NT2/D1 (cell line): ENCODE measurements around the gene ITGB1BP2.
"Not testable (repeated sequence)": the region's sequence is repeated elsewhere in the genome, so short reads cannot be mapped to it uniquely, and the experiment has no call there.

Experiments
- DNase-seq: peaks from one replicate; pipeline ENCODE4 v3.0.0-alpha.2; 2011; ENCODE audit warnings: low read depth, low spot score
- H3K27me3 ChIP-seq: 2 replicates; pipeline ENCODE4 v1.6.0; 2011; ENCODE audit warnings: mild to moderate bottlenecking; ENCODE audit not compliant: insufficient read length, insufficient read depth
- H3K36me3 ChIP-seq: 2 replicates; pipeline ENCODE4 v1.6.1; 2011; ENCODE audit warnings: mild to moderate bottlenecking, low read length, mixed read lengths; ENCODE audit not compliant: insufficient read depth, insufficient read length
- H3K4me1 ChIP-seq: 2 replicates; pipeline ENCODE4 v1.5.1; 2011; ENCODE audit not compliant: insufficient read depth, insufficient read length
- H3K4me3 ChIP-seq: 2 replicates; pipeline ENCODE4 v1.5.1; 2011; ENCODE audit warnings: low read depth; ENCODE audit not compliant: insufficient read length
- H3K9ac ChIP-seq: 2 replicates; pipeline ENCODE4 v1.6.0; 2011; ENCODE audit warnings: low read depth; ENCODE audit not compliant: insufficient read length
- H3K9me3 ChIP-seq: 2 replicates; pipeline ENCODE4 v1.5.1; 2011; ENCODE audit warnings: mild to moderate bottlenecking, low read length; ENCODE audit not compliant: insufficient read depth
- SUZ12 ChIP-seq: IDR thresholded peaks from 2 replicates; pipeline ENCODE4 v1.6.1; 2011; ENCODE audit not compliant: insufficient read length, insufficient read depth; ENCODE audit errors: extremely low read depth
- YY1 ChIP-seq: IDR thresholded peaks from 2 replicates; pipeline ENCODE4 v1.6.1; 2011; ENCODE audit not compliant: insufficient read length, insufficient read depth
- ZNF274 ChIP-seq: IDR thresholded peaks from 2 replicates; pipeline ENCODE4 v1.6.1; 2011; ENCODE audit warnings: mild to moderate bottlenecking, low read depth, low read length

The ITGB1BP2 gene

GRCh38 chrX:71315917-71316316, 14.4 kb downstream of the ITGB1BP2 start:
- DNase-seq: no peak

GRCh38 chrX:71316959-71317358, 15.4 kb downstream of the ITGB1BP2 start:
- not testable (repeated sequence) for H3K4me1 ChIP-seq, H3K4me3 ChIP-seq, H3K9ac ChIP-seq, H3K9me3 ChIP-seq, DNase-seq, H3K36me3 ChIP-seq, H3K27me3 ChIP-seq

More at GRCh38 chrX:71315917-71316316, 14.4 kb downstream of the ITGB1BP2 start:
- H3K9me3 ChIP-seq: no peaks in the 10 kb centered on the region
- H3K4me3 ChIP-seq: no peak overlapping the region
- TF ChIP-seq SUZ12 (no peak), ZNF274 (no peak), YY1 (no peak)
- H3K9ac ChIP-seq: no peak overlapping the region
- H3K27me3 ChIP-seq: no peaks in the 10 kb centered on the region
- no peaks in the 10 kb centered on the region for H3K4me1 ChIP-seq
- H3K36me3 ChIP-seq: no peaks in the 10 kb centered on the region

GRCh38 chrX:71320126-71320525, 18.6 kb downstream of the ITGB1BP2 start:
- no peak for DNase-seq

GRCh38 chrX:71321731-71322130, 20.2 kb downstream of the ITGB1BP2 start:
- H3K9ac ChIP-seq: no peak overlapping the region
- no peaks in the 10 kb centered on the region for H3K4me1 ChIP-seq
- DNase-seq: no peak
- peaks cover 11% of the 10 kb centered on the region for H3K9me3 ChIP-seq
- TF ChIP-seq SUZ12: no peak
- no peak for TF ChIP-seq YY1
- no peak for TF ChIP-seq ZNF274
- H3K27me3 ChIP-seq: no peaks in the 10 kb centered on the region
- peaks cover 9% of the 10 kb centered on the region for H3K36me3 ChIP-seq
- no peak overlapping the region for H3K4me3 ChIP-seq

More at GRCh38 chrX:71320126-71320525, 18.6 kb downstream of the ITGB1BP2 start:
- H3K9me3 ChIP-seq: no peaks in the 10 kb centered on the region
- no peak for TF ChIP-seq SUZ12
- TF ChIP-seq ZNF274: no peak
- TF ChIP-seq YY1: no peak
- no peaks in the 10 kb centered on the region for H3K27me3 ChIP-seq
- no peak overlapping the region for H3K4me3 ChIP-seq
- H3K36me3 ChIP-seq: peaks cover 8% of the 10 kb centered on the region
- no peaks in the 10 kb centered on the region for H3K4me1 ChIP-seq
- H3K9ac ChIP-seq: no peak overlapping the region

- Histone ChIP-seq H3K36me3 (peaks cover 10% of the 10 kb centered on the region), H3K9me3 (peaks cover 16% of the 10 kb centered on the region)
- not testable (repeated sequence) for DNase-seq, H3K9ac ChIP-seq, H3K27me3 ChIP-seq, H3K4me1 ChIP-seq, H3K4me3 ChIP-seq
These were observed 22.9 kb downstream of the ITGB1BP2 start for GRCh38 chrX:71324452-71324851.

- Histone ChIP-seq H3K9ac (no peak overlapping the region), H3K9me3 (peaks cover 16% of the 10 kb centered on the region), H3K4me3 (no peak overlapping the region), H3K27me3 (no peaks in the 10 kb centered on the region), H3K4me1 (no peaks in the 10 kb centered on the region), H3K36me3 (peaks cover 10% of the 10 kb centered on the region)
- DNase-seq: no peak
- TF ChIP-seq SUZ12 (no peak), YY1 (no peak), ZNF274 (no peak)
These were observed 24.8 kb downstream of the ITGB1BP2 start for GRCh38 chrX:71326394-71326793.

GRCh38 chrX:71349151-71349665, 47.7 kb downstream of the ITGB1BP2 start:
- H3K27me3 ChIP-seq, H3K9me3 ChIP-seq, DNase-seq, H3K4me1 ChIP-seq, H3K9ac ChIP-seq, H3K4me3 ChIP-seq, H3K36me3 ChIP-seq: not testable (repeated sequence)

- H3K9ac ChIP-seq, H3K9me3 ChIP-seq, H3K4me3 ChIP-seq, H3K36me3 ChIP-seq, H3K4me1 ChIP-seq, H3K27me3 ChIP-seq, DNase-seq: not testable (repeated sequence)
These were observed 48.3 kb downstream of the ITGB1BP2 start for GRCh38 chrX:71349867-71350266.

- not testable (repeated sequence) for H3K27me3 ChIP-seq, DNase-seq, H3K36me3 ChIP-seq, H3K4me1 ChIP-seq, H3K4me3 ChIP-seq, H3K9ac ChIP-seq, H3K9me3 ChIP-seq
These were observed 50.9 kb downstream of the ITGB1BP2 start for GRCh38 chrX:71352439-71352838.
